ENCODE data around the gene TAS2R43. TPM values are rescaled to one million over a fixed set of nuclear protein-coding genes. Genes with fewer than 3 reads are reported as not detected.
"Not testable (repeated sequence)": the region's sequence is repeated elsewhere in the genome, so short reads cannot be mapped to it uniquely, and the experiment has no call there.

TAS2R43 gene
- total RNA-seq, 1 experiment from 2014 or later: 0.48 TPM

DNA sequence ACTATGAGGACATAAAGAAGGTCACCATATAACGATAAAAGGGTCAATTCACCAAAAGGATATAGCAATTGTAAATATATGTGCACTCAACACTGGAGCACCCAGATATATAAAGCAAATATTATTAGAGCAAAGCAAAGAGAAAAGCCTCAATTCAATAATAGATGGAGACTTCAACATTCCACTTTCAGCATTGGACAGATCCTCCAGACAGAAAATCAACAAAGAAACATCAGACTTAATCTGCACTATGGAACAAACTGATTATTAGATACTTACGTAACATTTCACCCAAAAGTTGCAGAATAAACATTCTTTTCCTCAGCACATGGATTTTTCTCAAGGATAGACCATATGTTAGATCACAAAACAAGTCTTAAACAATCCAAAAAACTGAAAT, 50.7 kb downstream of the TAS2R43 start:
- not testable (repeated sequence) for H3K14ac ChIP-seq (ENCODE audit: insufficient read depth, low read length); H2AK5ac ChIP-seq (ENCODE audit: insufficient read length, low read length); H3K27ac Mint-ChIP-seq; H3K4me3 Mint-ChIP-seq; H3K27ac ChIP-seq (ENCODE audit: insufficient read length, low read depth, low read length); H3K4me1 Mint-ChIP-seq; H2BK5ac ChIP-seq (ENCODE audit: insufficient read length, low read length); H3K9me3 Mint-ChIP-seq; H3K79me1 ChIP-seq (ENCODE audit: insufficient read depth, low read depth, low read length, poor library complexity, severe bottlenecking); H3K27me3 ChIP-seq (ENCODE audit: insufficient read depth, low read length); H3K23me2 ChIP-seq (ENCODE audit: insufficient read length, low read depth, low read length, poor library complexity, severe bottlenecking); H2BK20ac ChIP-seq (ENCODE audit: low read depth, low read length, poor library complexity, severe bottlenecking); H3K4ac ChIP-seq (ENCODE audit: low read depth, low read length); H3K23ac ChIP-seq (ENCODE audit: insufficient read length, low read depth, low read length); H3T11ph ChIP-seq (ENCODE audit: low read length); H4K20me1 ChIP-seq (ENCODE audit: control insufficient read depth, insufficient read depth, insufficient read length); H2BK120ac ChIP-seq (ENCODE audit: low read depth, low read length, poor library complexity, severe bottlenecking); H4K8ac ChIP-seq (replicated peaks; ENCODE audit: insufficient read length, low read depth, low read length); H3K27me3 Mint-ChIP-seq (ENCODE audit: low read depth); H3K4me1 ChIP-seq (ENCODE audit: insufficient read depth, low read length); H3K56ac ChIP-seq (ENCODE audit: insufficient read length, low read depth, low read length); H4K91ac ChIP-seq (ENCODE audit: insufficient read length, low read depth, low read length); H3K18ac ChIP-seq (ENCODE audit: insufficient read length, low read depth, low read length); H3K4me2 ChIP-seq (ENCODE audit: insufficient read depth, insufficient read length, low read length); DNase-seq; H2BK12ac ChIP-seq (ENCODE audit: insufficient read length, low read depth, low read length); H2AFZ ChIP-seq (ENCODE audit: low read length); H3K9me3 ChIP-seq (ENCODE audit: control insufficient read depth, low read depth, low read length); H3K79me2 ChIP-seq (ENCODE audit: insufficient read depth, low read length); H4K5ac ChIP-seq (ENCODE audit: insufficient read length, low read depth, low read length); H3K9ac ChIP-seq (ENCODE audit: extremely low read depth, insufficient read length, low read length); H2BK15ac ChIP-seq (ENCODE audit: low read depth, low read length)
- peaks cover 24 to 34% (median 33%) of the 10 kb centered on the region in 3 experiments for H3K36me3 Mint-ChIP-seq (ENCODE audit: insufficient read depth in 1 of 3, low read depth in 3 of 3)
- WGBS (ENCODE audit: extremely low coverage, insufficient read length, low lambda C conversion rate): no CpG with 5 or more reads among the region's 2 CpGs

Other genes starting within 250 kb of the TAS2R43 start
- 1.9 and 4.3 TPM in 2 replicates for gene PRR4, start 242.8 kb downstream of the TAS2R43 start, total RNA-seq (2021)
- gene PRH1, start 208.1 kb downstream of the TAS2R43 start, total RNA-seq (2021): 14.9 and 15.8 TPM in 2 replicates
- gene TAS2R13, start 182.8 kb downstream of the TAS2R43 start, total RNA-seq (2021): 0.50 and 0.75 TPM in 2 replicates
- not detected in 2 replicates for gene PRH2, start 163.1 kb downstream of the TAS2R43 start, total RNA-seq (2021)
- gene TAS2R14, start 153.1 kb downstream of the TAS2R43 start, total RNA-seq (2021): 1.9 and 2.1 TPM in 2 replicates
- 0.66 and 0.77 TPM in 2 replicates for gene TAS2R50, start 105.4 kb downstream of the TAS2R43 start, total RNA-seq (2021)
- gene TAS2R20, start 94.0 kb downstream of the TAS2R43 start, total RNA-seq (2021): 0.88 and 1.3 TPM in 2 replicates
- 1.7 and 2.6 TPM in 2 replicates for gene TAS2R19, start 69.7 kb downstream of the TAS2R43 start, total RNA-seq (2021)
- gene TAS2R31, start 60.9 kb downstream of the TAS2R43 start, total RNA-seq (2021): 1.7 and 2.3 TPM in 2 replicates
- 0.88 and 1.2 TPM in 2 replicates for gene TAS2R46, start 30.0 kb downstream of the TAS2R43 start, total RNA-seq (2021)
- 1.5 and 2.0 TPM in 2 replicates for gene TAS2R30, start 42.3 kb upstream of the TAS2R43 start, total RNA-seq (2021)
- gene SMIM10L1, start 78.9 kb upstream of the TAS2R43 start, total RNA-seq (2021): 12.2 and 12.7 TPM in 2 replicates
- gene TAS2R42, start 94.6 kb upstream of the TAS2R43 start, total RNA-seq (2021): not detected in 2 replicates
- 1.5 and 1.6 TPM in 2 replicates for gene PRB3, start 177.4 kb upstream of the TAS2R43 start, total RNA-seq (2021)
- gene PRB4, start 218.1 kb upstream of the TAS2R43 start, total RNA-seq (2021): not detected in 2 replicates